GM21619 (cell line): ENCODE measurements around the gene NUDT5.

ENCODE experiments used
- ATAC-seq: cut with Tn5 transposase; IDR thresholded peaks from one replicate; pipeline ENCODE4 v1.9.1; 2021; ENCODE audit not compliant: unreplicated experiment

The NUDT5 gene

GRCh38 chr10:12165999-12166775, 29.5 kb downstream of the NUDT5 start:
- no peak for ATAC-seq

- no peak for ATAC-seq
These were observed 30.7 kb downstream of the NUDT5 start for GRCh38 chr10:12165036-12165435.

- ATAC-seq, result no peak
These were observed 31.6 kb downstream of the NUDT5 start for GRCh38 chr10:12164085-12164484.

- ATAC-seq, result no peak
These were observed 32.8 kb downstream of the NUDT5 start for GRCh38 chr10:12162927-12163326.

- no peak for ATAC-seq
These were observed 35.0 kb downstream of the NUDT5 start for GRCh38 chr10:12160664-12161063.

GRCh38 chr10:12158111-12158510, 37.6 kb downstream of the NUDT5 start:
- no peak for ATAC-seq

- ATAC-seq, result no peak
These were observed 39.1 kb downstream of the NUDT5 start for GRCh38 chr10:12156367-12157123.

GRCh38 chr10:12154516-12154915, 41.2 kb downstream of the NUDT5 start:
- ATAC-seq, result no peak

GRCh38 chr10:12150163-12150562, 45.5 kb downstream of the NUDT5 start:
- ATAC-seq, result no peak

GRCh38 chr10:12144538-12144937, 51.2 kb downstream of the NUDT5 start:
- ATAC-seq, result no peak

- no peak for ATAC-seq
These were observed 55.7 kb downstream of the NUDT5 start for GRCh38 chr10:12140038-12140437.

- ATAC-seq, result no peak
These were observed 60.1 kb downstream of the NUDT5 start for GRCh38 chr10:12135631-12136030.

- peak; percentile 42 for ATAC-seq
These were observed 65.3 kb downstream of the NUDT5 start for GRCh38 chr10:12130237-12130872.

- peak; percentile 88 for ATAC-seq
These were observed 66.2 kb downstream of the NUDT5 start, which contains the start of gene SEC61A2 for GRCh38 chr10:12129222-12130111. SEC61A2 (plus strand) TSS chr10:12129677; CDS start chr10:12129788, 111 bp downstream.

- ATAC-seq, result no peak
These were observed 74.0 kb downstream of the NUDT5 start for GRCh38 chr10:12121673-12122072.
